NCI-H446 (cell line): Measurements from ENCODE around the gene DRC1.
A peak's percentile ranks its signal among the peaks of the same experiment; 100 is the strongest.

ENCODE experiments used
- DNase-seq, 2 experiments: peaks; one replicate each; lab custom pipeline; 2025; lab: John Stamatoyannopoulos, UW

The DRC1 gene

DNA sequence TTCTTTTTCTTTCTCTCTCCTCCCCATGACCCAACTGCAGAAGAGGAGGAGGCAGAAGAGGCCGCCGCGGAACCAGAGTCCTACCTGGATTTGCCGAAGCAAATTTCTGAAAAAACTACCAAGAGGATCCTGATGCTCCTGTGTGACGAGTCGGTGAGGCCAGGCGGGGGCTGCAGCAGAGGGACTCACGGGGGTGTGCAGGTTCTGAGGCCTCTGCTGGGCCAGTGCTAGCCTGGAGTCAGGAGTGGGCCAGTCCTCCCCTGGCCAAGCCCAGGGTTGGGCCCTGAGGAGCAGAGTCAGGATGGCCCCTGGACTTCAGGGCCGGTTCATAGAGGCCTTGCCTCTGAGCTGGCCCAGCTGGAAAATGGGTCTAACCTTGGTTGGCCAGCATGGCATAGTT lies 46.9 kb downstream of the DRC1 start:
- DNase-seq = no peak

DNA sequence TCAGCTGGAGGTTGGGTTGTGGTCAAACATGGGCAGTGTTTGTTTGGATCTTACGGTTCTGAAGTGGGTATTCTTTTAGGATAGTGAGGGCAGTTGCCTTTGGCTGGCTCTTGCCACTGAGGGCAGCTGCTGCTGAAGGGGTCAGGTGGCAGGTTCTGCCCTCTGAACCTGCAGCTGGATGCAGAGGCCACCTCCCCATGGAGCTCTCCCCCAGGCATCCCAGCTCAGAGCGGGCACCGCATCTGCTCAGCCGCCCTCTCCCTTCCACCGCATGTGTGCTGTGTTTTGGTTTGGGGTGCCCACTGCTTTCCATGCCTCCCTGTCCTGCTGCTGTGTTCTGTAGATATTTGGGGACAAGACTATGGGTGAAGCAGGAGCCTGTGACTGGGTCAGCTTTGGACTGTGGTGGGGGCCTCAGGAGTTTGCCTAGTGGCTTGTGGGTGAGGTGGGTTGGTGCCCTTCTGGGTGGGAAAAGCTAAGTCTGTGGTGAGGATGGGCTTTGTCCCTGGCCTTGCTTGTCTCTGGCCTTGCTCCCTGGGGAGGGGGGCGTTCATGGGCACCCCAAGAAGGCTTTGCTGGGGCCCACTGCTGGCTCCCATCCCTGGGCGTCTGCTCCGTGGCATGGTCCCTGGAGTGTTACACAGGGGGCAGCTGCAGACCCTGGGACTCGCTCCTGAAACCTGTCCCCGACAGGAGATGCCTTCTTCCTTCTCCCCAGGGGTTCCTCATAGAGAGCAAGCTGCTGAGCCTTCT lies 47.7 kb downstream of the DRC1 start:
- DNase-seq = no peak

DNA sequence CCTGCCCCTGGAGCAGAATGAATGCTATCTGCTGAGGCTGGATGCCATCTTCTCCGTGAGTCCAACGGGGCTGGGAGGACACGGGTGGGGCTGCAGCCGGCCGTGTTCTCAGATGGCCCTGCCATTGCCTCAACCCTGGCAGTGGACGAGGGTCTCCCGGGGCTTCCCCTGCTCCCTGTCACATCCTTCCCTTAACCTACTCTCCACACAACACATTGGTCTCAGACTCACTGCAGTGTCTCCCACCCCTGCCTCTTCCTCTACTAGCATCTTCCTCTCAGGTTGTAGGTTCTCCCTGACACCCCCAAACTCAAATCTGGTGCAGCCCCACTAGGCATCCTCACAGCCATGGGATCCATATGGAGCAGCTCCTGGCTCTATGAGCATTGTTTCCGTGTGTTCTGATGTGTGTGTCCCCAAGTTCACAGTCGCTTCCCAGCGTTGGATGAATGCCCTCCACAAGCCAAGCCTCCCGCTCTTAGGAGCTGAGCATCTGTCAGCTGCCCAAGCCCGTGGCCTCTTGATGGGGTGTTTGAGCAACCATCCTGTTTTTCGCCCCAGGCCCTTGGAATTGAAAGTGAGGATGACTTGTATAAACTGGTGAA lies 48.4 kb downstream of the DRC1 start:
- DNase-seq = no peak

DNA sequence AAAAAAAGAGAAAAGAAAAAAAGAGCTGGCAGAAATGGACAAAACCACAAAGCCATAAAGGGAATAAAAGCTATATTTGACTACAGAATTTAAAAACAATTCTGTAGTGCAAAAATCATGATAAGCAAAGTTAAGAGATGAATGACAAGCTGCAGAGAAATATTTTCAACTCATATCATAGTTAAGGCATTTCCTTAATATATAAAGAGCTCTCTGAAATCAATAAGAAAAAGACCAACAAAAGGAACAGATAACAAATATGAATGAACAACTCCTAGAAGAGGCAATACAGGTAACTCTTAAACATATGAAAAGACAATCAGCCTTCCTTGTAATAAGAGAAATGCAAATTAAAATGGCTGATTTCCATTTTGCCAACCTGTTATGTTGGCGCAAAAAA lies 50.0 kb downstream of the DRC1 start:
- DNase-seq = no peak

DNA sequence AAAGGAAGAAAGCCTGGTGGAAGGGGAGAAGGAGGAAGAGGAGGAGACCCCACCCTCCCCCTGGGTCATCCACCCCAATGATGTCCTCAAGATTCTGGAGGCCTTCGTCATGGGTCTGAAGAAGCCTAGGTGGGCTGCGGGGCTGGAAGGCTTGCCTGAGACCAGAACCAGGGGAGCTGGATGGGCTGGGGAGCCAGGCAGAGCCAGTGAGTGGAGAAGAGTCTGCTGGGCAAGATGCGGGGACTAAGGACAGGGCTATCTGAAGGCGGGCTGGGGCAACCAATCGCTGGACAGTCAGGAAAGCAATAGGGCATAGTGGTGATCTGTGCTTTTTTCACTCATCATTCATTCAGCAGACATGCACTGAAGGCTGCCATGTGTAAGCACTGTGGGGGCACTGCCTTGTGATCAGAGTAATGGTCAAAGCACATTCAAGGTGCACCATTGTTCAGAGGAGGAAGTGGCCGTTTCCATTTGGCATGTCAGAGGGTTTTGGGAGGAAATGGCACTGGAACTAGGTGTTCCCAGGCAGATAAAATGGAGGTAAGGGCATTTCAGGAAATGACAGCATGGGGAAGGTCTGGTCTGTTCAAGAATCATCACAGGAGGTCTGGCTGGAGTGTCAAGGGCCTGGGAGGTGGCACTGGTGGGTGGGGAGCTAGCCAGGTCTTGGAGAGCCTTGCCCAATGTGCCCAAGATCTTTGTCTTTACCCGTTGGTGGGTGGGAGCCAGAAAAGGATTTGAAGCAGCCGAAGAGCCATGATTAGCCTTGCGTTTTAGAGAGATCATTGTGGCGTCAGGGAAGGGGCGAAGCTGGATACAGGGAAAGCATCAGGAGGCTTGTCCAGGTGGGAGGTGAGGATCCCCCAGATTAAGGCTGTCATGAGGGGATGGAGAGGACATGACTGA lies 52.0 kb downstream of the DRC1 start:
- DNase-seq = no peak

DNA sequence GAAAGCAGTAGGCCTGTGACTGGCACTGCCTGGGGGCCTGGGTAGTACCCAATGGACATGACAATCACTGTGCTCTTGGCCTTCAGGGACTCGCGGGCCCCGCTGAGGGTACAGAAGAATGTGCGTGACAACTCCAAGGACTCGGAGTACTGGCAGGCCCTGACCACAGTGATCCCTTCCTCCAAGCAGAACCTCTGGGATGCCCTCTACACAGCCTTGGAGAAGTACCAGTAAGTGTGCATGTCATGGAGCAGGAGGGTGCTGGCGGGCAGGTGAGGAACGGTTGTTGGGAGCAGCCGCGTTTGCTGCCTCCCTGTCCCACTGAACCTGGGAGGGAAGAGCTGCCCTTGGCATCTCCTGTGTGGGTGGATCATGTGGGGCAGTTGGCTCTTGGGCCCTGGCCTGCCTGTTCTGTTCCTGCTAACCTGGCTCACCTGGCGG lies 52.9 kb downstream of the DRC1 start:
- DNase-seq = no peak

DNA sequence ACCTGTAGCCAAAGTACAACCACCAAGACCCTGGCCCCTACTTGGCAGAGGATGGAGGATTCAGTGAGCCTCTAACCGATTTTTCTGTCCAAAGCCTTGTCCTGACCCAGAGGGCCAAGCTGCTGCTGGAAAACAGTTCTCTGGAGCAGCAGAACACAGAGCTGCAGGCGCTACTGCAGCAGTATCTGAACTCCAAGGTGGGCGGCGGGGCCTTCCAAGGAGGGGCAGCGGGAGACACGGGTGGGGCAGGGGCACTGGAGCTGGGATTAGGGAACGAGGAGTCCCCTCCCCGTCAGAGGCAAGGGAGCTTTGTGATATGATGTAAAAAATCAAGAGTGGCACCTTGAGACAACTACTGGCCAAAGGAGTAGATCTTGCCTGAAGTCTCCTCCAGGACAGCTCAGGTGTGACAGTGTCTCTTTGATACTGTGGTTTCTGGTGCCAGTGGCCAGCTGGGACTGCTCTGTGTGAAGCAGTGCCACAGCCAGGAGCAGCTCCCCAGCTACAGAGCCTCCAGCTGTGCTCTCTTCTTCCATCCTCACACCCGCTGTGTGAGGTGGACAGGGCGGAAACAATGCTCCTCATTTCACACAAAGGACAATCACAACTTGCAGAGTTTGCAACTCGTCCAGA lies 53.4 kb downstream of the DRC1 start:
- no peak for DNase-seq

DNA sequence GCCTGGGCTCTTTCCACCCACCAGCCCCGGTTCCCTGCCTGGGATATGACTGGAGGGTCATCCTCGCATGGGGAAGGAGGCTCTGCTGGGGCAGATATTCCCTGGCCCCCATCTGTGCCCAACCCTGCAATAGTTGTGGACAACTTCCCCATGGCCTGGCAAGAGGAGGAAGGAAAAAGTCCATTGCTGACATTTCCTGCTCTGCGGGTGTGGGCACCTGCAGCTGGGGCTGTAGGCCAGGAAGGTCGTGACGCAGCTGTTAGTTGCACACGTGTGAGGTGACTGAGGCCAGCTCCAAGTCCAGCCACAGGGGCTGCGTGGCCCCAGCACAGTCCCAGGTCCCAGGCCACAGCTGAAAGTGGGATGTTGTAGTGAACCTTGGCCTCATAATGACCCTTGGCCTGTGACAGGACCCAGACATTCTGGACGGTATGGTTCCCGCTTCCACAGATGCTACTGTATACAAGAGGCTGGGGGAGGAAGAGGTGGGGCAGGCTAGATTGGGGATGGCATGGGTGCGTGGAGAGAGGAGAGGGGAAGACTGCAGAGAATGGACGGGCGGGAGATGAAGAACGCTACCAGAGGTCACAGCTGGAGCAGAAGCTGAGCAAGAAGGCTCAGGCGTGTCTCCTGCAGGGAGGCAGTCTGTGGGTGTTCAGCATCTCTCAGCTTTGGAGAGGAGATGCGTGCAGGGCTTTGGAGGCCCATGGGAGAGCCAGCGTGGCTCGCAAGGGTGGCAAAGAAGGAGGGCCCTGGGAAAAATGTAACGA lies 54.1 kb downstream of the DRC1 start:
- DNase-seq = no peak

DNA sequence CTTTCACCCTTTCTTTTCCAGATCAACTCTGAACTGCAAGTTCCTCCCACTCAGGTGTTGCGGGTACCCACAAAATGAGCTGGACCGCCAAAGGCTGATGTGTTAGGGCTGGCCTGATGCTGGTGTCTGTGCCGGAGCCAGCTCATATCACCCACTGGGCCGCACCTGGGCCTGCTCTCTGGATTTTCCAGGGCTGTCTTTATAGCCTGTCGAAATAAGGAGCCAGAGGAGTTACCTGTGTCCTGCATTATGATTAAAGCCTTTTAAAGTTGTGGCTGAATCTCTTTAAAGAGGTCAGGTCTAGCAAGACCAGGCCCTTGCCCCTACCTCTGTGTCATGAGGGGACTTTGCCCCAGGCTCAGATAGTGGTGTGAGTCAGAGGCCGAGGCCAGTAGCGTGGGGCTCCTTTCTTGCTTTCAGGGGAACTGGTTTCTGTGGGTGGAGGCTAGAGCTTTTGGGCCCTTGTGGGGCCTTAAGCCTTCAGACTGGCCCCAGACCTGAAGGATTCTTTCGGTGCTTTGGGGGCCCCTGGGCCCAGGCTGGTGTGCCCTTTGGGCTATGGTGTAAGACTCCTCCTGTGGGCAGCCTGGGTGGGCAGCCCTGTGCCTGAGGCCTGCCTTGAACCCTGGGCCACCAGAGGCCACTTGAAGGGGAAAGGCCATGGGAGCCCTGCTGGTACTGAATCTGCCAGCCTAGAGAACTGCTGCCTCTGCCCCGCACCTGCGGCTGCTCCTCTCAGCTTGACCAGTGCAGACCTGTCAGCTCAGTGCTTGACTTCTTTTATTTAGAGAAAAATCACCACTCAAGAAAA lies 54.9 kb downstream of the DRC1 start:
- DNase-seq = no peak

DNA sequence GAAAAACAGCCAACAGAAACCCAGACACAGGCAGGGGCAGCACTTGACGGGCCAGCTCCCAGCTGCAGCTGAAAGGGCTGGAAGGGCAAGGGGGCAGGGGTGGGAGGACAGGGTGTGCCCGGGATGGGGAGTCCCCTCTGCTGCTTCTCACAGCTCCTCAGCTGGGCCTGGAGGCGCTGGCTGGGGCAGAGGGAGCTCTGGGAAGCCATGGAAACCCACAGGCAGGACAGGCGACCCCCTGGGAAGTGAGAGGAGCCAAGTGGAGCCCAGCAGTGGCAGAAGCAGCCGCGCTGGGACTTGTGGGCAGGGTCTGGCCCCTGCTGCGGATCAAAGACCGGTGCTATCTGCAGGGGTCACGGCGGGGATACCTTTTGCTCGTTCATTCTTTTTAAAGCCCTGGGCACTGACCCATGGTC lies 55.5 kb downstream of the DRC1 start:
- DNase-seq = no peak

DNA sequence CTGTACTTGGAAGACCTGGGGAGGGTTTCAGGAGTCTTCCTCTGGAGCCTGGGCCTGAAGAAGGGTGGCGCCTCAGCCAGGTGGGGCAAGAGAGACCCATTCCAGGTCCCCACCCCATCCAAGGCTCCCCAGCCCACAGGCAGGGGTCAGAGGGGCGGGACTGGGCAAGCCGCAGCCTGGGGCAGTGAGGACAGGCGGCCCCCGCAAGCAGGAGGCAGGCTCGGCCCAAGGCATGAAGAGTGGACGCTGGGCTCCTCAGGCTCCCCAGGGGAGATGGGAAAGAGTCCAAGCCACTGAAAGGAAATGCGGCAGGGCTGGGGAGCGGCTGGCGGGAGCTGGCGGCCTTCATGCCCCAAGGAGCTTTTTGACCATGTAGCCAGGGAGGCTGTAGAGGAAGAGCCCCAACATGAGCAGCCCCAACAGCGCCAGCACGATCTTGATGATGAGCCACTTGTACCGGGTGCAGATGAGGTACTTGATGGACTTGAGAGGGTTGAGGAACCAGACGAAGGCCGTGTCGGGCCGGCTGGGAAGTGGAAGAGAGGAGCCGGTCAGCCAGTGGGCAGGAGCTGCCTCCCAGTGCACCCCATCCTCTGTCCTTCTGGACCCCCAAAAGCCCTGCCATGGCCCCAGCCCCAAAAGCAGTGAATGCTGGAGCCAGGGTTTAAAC lies 56.1 kb downstream of the DRC1 start:
- DNase-seq = no peak

DNA sequence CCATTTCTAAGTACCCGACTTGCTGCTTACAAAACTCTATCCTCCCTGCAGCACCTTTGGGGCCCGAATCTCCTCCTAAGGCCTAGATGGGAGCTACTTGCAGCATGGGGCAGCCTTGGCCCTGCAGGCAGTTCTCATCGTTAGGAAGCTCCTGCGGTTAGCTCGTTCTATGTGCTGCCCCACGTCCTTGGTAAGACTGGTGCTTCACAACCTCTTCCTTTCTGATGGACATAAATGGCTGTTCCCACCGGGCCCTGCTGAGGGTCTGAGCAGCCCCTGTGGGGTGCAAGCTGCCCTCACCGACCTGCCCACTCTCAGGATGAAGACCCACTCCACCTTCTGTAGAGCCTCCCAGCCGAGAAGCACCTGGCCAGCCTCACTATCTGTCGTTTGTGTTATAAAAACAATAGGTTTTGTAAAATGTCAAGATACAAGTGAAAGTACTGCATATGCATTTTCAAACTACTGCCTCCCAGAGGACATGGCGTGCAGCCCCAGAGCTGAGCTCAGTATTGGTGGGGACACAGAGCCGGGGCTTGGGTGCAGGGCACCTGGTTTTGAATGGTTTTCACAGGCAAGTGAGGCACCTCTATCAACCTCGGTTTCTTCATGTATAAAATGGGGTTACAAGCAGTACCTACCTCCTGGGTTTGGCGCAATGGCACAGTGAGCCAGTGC lies 56.8 kb downstream of the DRC1 start:
- DNase-seq = no peak

DNA sequence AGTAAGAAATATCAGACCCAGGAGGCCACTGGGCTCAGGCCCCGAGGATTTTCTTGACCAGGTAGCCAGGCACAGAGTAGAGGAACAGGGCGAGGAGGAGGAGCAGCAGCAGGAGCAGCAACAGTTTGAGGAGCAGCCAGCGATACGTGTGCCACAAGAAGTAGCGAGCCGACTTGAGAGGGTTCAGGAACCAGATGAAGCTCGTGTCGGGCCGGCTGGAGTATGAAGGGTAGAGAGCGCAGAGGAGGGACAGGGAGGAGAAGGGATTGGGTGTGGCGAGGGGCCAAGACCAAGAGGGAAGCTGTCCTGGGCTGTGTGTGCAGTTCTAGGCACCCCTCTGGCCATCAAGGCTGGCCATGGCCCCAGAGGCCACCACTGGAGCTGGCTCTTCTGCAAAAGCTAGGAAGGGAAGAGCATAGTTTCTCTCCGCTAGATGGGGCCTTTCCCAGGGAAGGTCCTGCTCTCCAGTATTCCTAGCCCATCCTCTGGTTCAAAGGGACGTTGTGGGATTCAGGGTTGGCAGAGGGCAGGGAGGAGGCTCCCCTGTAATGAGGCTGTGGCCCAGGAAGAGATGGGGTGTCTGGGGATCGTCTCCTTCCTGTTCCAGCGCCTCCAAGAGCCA lies 58.4 kb downstream of the DRC1 start:
- DNase-seq = no peak

DNA sequence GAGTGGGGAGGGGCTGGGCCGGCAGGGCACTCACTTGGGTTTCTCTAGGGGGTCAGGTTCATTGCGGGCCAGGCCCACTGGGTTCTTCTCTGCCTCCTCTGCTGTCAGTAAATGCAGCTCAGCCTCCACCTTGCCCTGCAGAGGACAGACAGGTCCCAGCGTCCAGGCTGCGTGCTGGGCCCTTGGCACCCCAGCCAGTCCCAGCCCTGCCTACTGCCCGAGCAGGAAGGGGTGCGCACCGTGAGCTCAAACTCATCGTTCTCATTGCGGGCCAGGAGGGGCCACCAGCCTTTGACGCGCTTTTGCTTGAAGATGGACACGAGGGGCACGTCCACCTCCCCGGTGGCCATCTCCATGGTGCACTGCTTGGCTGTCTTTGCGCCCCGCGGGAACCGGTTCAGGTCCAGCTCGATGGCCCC lies 58.9 kb downstream of the DRC1 start:
- no peak for DNase-seq

DNA sequence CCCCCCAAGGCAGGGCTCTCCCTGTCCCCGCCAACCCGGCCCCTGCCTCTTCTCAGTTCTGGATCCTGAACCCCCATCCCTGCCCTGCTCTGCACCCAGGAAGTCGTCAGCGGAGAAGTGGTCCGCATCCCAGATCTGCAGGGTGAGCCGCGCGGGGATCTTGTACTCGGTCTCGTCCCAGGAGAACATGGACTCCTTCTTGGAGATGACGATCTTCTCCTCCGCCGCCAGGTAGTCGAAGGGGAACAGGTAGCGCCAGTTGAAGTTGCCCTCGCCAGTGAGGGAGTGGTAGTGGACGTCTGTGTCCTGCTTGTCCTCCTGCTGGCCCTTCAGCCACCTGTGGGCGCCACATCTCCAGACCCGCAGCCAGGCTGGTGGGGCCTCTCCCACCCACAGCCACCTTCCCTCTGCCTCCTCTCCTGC lies 59.9 kb downstream of the DRC1 start:
- DNase-seq = no peak

DNA sequence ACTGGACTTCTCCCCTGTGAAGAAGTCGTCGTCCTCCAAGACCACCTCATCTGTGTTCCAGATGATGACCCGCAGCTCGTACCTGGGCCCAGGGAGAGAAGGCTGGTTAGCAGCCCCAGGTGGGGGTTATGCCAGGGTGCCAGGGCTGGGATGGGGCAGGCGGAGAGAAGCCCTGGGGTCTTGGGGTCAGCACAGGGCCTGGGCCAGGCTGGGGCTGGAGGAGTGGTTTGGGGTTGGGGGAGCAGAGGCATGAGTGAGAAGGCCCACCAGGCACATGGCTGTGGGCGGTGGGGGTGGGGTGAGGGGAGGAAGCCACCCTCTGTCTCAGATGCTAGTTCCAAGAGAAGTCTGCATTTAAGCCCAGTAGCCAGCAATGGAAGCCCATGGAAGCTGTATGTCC lies 60.4 kb downstream of the DRC1 start:
- no peak for DNase-seq

DNA sequence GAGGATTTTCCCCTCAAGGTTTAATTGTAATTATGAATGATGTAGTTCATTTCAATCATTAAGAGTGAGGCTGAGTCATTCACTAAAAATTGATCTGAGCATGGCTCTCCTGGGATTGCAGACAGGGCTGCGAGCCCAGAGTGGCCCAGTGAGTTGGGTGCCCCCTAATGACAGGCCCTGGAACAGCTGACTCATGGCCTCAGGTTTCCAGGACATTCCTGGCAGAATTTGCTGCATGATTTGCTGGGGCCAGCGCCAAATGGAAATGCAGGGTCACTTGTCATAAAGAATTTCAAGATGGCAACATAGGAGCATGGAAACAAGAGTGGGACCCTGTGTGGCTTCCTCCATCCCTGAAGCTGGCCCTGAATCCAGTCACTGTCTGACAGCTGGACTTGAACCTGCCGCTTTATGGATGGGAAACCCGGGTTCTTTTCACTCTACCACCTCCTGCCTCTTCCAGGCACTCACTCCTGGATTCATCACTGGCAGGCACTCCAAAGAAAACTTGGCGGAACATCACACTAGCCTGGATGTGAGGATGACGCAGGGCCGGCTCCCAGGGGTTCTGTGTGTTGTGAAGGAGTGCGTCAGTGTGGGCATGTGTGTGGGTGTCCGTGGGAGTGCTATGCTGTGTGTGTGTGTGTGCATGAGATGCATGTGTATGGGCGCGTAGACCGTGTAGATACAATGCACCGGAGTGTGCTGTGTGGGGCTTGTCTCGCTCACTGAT lies 61.0 kb downstream of the DRC1 start:
- peak; percentile 51 to 75 for DNase-seq
